ENCODE results near the gene ISM2.

Gene ISM2

DNA sequence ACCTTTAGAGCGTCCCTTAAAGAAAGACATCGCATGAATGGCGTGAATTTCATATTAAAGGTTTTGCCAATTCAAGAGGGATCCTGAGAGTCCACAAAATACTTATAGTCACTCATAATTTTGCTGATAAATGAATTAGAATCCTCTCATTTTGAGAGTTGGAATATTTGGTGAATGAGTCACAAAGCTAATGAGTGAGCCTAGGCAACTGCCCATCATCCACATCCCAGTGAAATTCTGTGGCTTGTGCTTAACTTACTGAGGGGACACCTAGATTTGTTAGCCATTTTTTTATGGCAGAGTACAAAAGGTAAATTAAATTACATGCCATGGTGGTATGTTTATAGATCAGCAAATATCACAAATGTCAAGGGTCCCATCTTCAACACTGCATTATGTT lies 62.6 kb downstream of the ISM2 start:
- no peak for DNase-seq
- no peaks in the 10 kb centered on the region for H3K27me3 Mint-ChIP-seq

DNA sequence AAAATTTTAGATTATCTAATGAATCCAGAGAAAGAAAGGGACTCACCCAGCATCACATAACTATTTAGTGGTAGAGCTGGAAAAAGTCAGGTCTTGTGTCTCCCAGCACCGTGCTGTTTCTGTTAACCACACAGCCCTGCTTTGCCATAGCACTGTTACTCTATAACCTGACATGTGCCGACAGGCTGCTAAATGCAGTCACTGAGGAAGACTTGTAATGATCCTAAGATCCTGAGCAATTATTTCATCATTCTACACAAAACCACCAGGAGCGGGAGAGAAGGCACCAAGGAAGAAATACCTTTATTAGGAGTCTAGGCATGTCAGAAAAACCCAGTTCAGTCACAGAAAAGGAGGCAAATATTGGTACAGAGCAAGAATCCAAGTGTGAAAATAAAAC lies 72.2 kb downstream of the ISM2 start:
- Mint-ChIP-seq H3K9me3 (no peaks in the 10 kb centered on the region), H3K4me1 (ENCODE audit: low read depth in 2 of 2) (peaks cover 0 to 3% of the 10 kb centered on the region in 2 donors), H3K27ac (peak overlapping the region in 1 of 2 donors; percentile 10), H3K27me3 (no peaks in the 10 kb centered on the region), H3K36me3 (ENCODE audit: insufficient read depth) (peaks cover 54% of the 10 kb centered on the region), H3K4me3 (no peak overlapping the region)
- DNase-seq (no peak), ATAC-seq (replicated peaks) (no peak)

More for the DNA sequence above, 62.6 kb downstream of the ISM2 start:
- ATAC-seq (replicated peaks), result no peak
- Mint-ChIP-seq H3K9me3 (no peaks in the 10 kb centered on the region), H3K36me3 (ENCODE audit: insufficient read depth) (peaks cover 63% of the 10 kb centered on the region), H3K27ac (no peak overlapping the region), H3K4me3 (no peak overlapping the region), H3K4me1 (ENCODE audit: low read depth in 2 of 2) (no peaks in the 10 kb centered on the region)

DNA sequence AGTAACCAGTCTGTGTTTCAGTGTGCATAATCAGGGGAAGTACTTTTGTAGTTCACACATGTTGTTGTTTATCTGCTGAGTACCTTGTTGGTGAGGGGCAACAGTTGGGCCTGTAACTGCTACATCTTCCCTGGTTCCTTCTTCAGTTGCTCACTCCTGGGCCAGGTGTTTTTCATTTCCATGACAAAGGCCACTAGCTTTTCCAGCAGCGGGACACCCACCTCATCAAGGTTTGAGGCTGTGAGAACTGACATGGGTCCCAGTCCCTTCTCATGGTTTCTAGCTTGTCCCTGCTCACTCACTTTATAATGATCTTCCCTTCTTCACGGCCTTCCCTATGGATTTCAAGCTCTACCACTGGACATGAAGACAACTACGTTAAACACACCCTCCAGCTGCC lies 73.8 kb downstream of the ISM2 start:
- Mint-ChIP-seq H3K4me1 (ENCODE audit: low read depth in 2 of 2) (peaks cover 0 to 3% of the 10 kb centered on the region in 2 donors), H3K4me3 (no peak overlapping the region), H3K27ac (no peak overlapping the region), H3K27me3 (no peaks in the 10 kb centered on the region), H3K9me3 (peaks cover 2 to 5% of the 10 kb centered on the region in 2 donors), H3K36me3 (ENCODE audit: insufficient read depth) (peaks cover 49% of the 10 kb centered on the region)
- DNase-seq (no peak), ATAC-seq (replicated peaks) (no peak)
